Colonic mucosa (tissue), 4 donors: Measurements from ENCODE around the gene GPM6B. TPM values are rescaled to one million over a fixed set of nuclear protein-coding genes. Genes with fewer than 3 reads are reported as not detected.
A peak's percentile ranks its signal among the peaks of the same experiment; 100 is the strongest.

Experiments
- DNase-seq: peaks from one replicate; pipeline ENCODE4 v3.0.0-alpha.2; 2020
- H3K27ac ChIP-seq: fragments of 200-600 bp; one replicate; pipeline ENCODE4 v1.8.0; 2021
- H3K27me3 ChIP-seq: fragments of 200-600 bp; one replicate; pipeline ENCODE4 v1.8.0; 2021
- H3K36me3 ChIP-seq: fragments of 200-600 bp; one replicate; pipeline ENCODE4 v1.8.0; 2021
- H3K4me1 ChIP-seq: fragments of 200-600 bp; one replicate; pipeline ENCODE4 v1.8.0; 2021; ENCODE audit warnings: mild to moderate bottlenecking
- H3K4me3 ChIP-seq: fragments of 200-600 bp; one replicate; pipeline ENCODE4 v1.8.0; 2021
- H3K9ac ChIP-seq, 2 donors: one replicate each; pipeline ENCODE4 v1.7.0; 2013; ENCODE audit warnings: control low read depth in 2 of 2, low read depth in 2 of 2, low read length in 2 of 2
- H3K9me3 ChIP-seq: fragments of 200-600 bp; one replicate; pipeline ENCODE4 v1.8.0; 2021
- CTCF ChIP-seq: fragments of 200-600 bp; IDR thresholded peaks from one replicate; pipeline ENCODE4 v1.8.0; 2022; ENCODE audit warnings: antibody characterized with exemption, mild to moderate bottlenecking
- intact Hi-C: fragments of 100-400 bp; cut with DNase I; formaldehyde crosslinking; loops from one replicate; pipeline ENCODE4 v1.14.1; 2022
- total RNA-seq, 2 donors: library from RNA; stranded (reverse); fragmentation: NEBNext Ultra II Directional in 1 of 2; extraction: Animal tissue kit (Norgen Biotek cat#: 25700) in 1 of 2; gene quantifications; one replicate each; pipeline ENCODE4 v1.2.1, GENCODE V29; 2021
- donor health status: healthy.
- donor health status: DM: no; HTN: no; CAD: no.
- donor health status: DM: no; HTN: no; CAD: no.

The GPM6B gene
- total RNA-seq, 2 donors from 2014 or later = 2.7 to 8.6 TPM

DNA sequence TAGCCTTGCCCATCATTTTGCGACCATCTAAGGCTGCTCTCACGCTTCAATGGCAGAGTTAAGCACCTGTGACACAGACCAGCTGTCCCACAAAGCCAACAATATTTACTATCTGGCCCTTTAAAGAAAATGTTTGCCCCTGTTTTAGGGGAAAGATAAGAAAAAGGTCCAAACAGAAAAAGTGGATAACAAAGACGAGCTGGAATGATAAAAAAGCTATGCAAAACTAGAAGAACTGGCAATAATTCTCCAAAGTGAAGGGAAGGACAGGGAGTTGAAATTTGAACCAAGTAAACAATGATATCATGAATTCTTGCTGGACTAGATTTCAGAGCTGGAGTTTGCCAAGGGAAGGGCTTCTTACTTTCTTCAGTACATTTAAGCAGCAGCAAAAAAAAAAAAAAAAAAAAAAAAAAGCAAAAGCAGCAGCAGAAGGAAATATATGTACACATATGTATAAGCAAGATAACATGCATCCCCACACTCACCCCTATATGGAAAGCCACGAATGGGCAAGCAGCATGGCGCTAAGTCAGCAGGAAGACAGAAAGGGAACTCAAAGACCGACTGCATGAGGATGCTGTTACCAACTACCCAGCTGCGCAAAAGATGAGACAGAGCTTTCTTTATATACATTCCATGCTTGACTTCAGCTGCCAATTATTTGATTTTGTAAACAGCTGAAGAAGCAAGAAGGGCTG, 94.9 kb downstream of the GPM6B start:
- TF ChIP-seq CTCF = no peak
- Histone ChIP-seq H3K9me3 (no peaks in the 10 kb centered on the region), H3K27me3 (no peaks in the 10 kb centered on the region), H3K36me3 (peaks cover 5% of the 10 kb centered on the region), H3K9ac (no peak overlapping the region), H3K4me3 (no peak overlapping the region), H3K27ac (peak overlapping the region; percentile 1), H3K4me1 (no peaks in the 10 kb centered on the region)
- no peak for DNase-seq
- intact Hi-C loops = no loop called here

GRCh38 chrX:13721371-13721770, 95.5 kb downstream of the GPM6B start:
- Histone ChIP-seq H3K4me1 (no peaks in the 10 kb centered on the region), H3K27ac (no peak overlapping the region), H3K4me3 (no peak overlapping the region), H3K27me3 (no peaks in the 10 kb centered on the region), H3K9me3 (no peaks in the 10 kb centered on the region), H3K36me3 (peaks cover 5% of the 10 kb centered on the region), H3K9ac (no peak overlapping the region)
- no peak for DNase-seq
- no peak for TF ChIP-seq CTCF
- intact Hi-C loops = no loop called here

Other genes starting within 250 kb of the GPM6B start
- gene EGFL6, start 247.5 kb downstream of the GPM6B start, total RNA-seq = under 1 TPM; 0.10 to 0.27 TPM
- gene TCEANC, start 164.0 kb downstream of the GPM6B start, total RNA-seq = 1 to 10 TPM; 2.9 to 3.5 TPM
- gene RAB9A, start 128.0 kb downstream of the GPM6B start, total RNA-seq = 10 to 100 TPM; 23.0 to 67.1 TPM
- 10 to 100 TPM; 20.4 to 20.9 TPM for gene TRAPPC2, start 82.5 kb downstream of the GPM6B start, total RNA-seq
- 10 to 100 TPM; 29.9 to 35.5 TPM for gene OFD1, start 82.3 kb downstream of the GPM6B start, total RNA-seq
- gene GEMIN8, start 212.8 kb upstream of the GPM6B start, total RNA-seq = 10 to 100 TPM; 16.4 to 20.9 TPM